Dorsolateral prefrontal cortex (tissue), 118 donors: ENCODE measurements around the gene NVL. TPM values are rescaled to one million over a fixed set of nuclear protein-coding genes. Genes with fewer than 3 reads are reported as not detected.

ENCODE experiments used
- microRNA-seq, 43 experiments: library from miRNA; unstranded; fragments of <30 nt; microRNA quantifications; one replicate each; pipeline ENCODE4 v1.2.0, GENCODE V29; 2022
- total RNA-seq, 120 experiments: library from RNA; stranded (reverse); gene quantifications; one replicate each; pipeline versions ENCODE4 v1.2.3 to v1.2.4, GENCODE V29; 2022

NVL gene
- total RNA-seq, 120 experiments from 2014 or later: 15.8 to 41.9 (median 24.8) TPM

Small RNA genes lying within 50 kb of the gene (microRNA-seq; reads per million reads assigned to microRNA genes)
- gene MIR320B2: 0 to 3.4 (median 0.56) reads per million in 43 experiments

Other genes starting within 250 kb of the NVL start
- gene FBXO28, start 216.1 kb downstream of the NVL start, total RNA-seq: 10 to 100 TPM; 21.1 to 49.6 (median 37.7) TPM
- gene DEGS1, start 146.9 kb downstream of the NVL start, total RNA-seq: 10 to 100 TPM; 34.7 to 73.1 (median 54.6) TPM
- gene CNIH4, start 26.7 kb upstream of the NVL start, total RNA-seq: 10 to 100 TPM; 20.5 to 44.8 (median 32.7) TPM
- gene WDR26, start 104.6 kb upstream of the NVL start, total RNA-seq: 10 to 100 TPM; 54.5 to 95.7 (median 71.1) TPM